D721Med (cell line): ENCODE data around the gene TCERG1L.

Source experiments
- DNase-seq: peaks from one replicate; pipeline ENCODE4 v3.0.0; 2011; ENCODE audit warnings: low spot score; ENCODE audit not compliant: insufficient read length
- FAIRE-seq: peaks from 2 replicates; lab custom pipeline; 2011; peaks lifted over from hg19 to GRCh38; lab: Jason Lieb, UNC
- TF ChIP-seq, protein P1 (sequence below): IDR thresholded peaks from 2 replicates; pipeline ENCODE4 v1.5.1; 2012; ENCODE audit warnings: mild to moderate bottlenecking, control low read depth; ENCODE audit not compliant: insufficient read depth; ENCODE audit errors: missing control alignments

Gene TCERG1L

DNA sequence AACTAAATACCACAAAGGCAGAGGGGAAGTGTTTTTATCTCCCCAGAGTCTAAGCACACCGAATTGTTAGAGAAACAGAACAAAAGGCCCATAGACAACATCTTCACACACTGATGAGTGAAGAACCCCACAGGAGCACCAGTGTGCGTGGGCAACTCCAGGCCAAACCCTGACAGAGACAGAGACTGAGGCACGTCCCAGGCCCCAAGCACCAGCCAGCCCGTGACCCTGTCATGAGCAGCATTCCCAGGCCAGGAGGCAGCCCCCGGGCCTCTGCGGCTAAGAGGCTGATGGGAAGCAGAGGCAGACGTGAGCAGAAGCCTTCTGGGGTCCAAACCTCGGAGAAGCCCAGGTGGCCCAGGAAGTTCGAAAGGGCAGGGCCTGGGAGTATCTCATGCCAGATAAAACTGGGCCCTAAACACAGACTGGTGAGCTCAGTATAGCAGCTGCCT is 184.4 kb downstream of the TCERG1L start:
- DNase-seq: no peak
- FAIRE-seq: no peak
- TF ChIP-seq, protein P1, sequence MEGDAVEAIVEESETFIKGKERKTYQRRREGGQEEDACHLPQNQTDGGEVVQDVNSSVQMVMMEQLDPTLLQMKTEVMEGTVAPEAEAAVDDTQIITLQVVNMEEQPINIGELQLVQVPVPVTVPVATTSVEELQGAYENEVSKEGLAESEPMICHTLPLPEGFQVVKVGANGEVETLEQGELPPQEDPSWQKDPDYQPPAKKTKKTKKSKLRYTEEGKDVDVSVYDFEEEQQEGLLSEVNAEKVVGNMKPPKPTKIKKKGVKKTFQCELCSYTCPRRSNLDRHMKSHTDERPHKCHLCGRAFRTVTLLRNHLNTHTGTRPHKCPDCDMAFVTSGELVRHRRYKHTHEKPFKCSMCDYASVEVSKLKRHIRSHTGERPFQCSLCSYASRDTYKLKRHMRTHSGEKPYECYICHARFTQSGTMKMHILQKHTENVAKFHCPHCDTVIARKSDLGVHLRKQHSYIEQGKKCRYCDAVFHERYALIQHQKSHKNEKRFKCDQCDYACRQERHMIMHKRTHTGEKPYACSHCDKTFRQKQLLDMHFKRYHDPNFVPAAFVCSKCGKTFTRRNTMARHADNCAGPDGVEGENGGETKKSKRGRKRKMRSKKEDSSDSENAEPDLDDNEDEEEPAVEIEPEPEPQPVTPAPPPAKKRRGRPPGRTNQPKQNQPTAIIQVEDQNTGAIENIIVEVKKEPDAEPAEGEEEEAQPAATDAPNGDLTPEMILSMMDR: no peak

DNA sequence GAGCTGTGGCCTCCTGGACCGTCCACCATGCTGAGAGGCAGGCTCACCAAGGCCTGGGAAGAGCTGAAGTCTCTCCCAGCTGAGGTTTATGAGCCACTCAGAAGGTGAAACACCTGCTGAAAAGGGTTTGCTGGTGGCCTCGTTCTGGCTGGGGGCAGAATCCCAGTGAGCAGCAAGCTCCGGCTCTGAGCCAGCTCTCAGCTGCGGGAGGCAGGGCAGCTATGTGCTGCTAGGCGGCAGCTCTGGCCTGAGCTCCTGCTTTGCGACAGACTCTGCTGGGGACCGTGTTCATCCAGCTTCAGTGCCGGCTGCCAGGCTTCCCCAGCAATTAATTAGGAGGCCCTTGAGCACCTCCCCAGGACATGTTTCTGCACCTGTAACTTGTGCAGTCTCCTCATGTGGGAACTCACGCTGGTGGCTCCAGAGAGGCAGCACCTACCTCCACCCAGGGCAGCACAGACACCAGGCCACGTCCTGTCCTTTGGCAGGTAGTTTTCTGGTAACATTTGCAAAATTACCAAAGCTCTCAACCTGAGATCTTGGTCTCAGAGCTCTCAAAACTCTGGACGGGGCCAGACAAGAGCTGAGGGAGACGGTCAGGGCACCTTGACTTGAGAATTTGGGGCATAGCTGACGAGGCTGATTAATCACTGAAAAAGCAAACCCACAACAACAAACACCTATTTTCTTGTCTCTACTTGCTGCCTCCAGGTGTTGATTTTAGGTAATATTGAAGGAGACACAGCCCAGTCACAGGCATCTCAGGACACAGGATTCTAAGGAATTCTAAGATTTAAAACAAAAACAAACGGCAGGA is 185.0 kb downstream of the TCERG1L start:
- FAIRE-seq: no peak
- TF ChIP-seq, protein P1: no peak

DNA sequence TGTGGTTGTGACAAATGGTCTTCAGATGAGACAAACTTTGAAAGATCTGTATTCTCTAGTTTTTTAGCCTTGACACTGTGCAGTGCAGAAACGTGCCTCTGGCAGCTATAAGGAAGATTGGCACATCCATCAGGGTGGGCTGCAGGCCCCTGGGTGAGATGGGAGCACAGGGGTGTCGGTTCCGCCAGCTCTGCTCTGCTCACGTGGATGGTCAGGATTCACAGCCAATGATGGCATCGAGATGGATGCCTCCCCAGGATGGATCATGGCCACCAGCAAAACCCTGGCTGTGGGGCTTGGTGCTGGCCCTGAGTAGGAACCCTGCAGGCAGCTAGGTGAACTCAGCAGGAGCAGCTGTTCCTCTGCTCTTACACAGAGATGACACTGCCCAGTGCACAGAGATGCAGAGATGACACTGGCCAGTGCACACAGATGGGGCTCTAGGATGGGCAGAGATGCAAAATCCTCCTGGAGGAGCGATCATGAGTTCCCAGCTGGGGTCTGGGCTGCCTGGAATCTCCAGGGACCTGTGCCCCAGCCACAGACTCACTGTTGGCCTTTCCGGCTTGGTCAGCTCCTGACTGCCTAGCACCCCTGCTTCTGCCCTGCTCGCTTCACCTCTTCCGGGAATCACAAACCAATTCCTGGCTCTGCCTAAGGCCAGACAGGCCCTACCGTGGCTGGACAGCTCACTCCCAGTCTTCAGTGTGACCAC is 185.9 kb downstream of the TCERG1L start:
- TF ChIP-seq, protein P1: no peak

More for the DNA sequence above, 185.0 kb downstream of the TCERG1L start:
- DNase-seq: no peak

DNA sequence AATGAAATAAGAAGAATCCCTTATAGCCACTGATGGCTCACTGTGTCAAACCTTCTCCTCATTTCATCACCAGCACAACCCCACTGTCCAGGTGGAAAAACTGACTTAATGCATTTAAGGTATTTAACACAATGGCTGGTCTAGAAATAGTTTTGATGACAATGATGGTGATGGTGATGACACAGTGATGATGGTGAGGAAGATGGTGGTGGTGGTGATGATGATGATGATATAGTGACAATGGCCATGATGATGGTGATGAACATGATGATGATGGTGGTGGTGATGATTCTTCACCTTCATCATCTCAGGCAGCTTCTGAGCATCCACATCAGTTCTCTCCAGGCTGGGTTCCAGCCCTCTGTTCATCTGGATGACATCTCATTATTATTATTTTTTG is 186.6 kb downstream of the TCERG1L start:
- TF ChIP-seq, protein P1: no peak
- DNase-seq: no peak
- no peak for FAIRE-seq

More for the DNA sequence above, 185.9 kb downstream of the TCERG1L start:
- DNase-seq (no peak), FAIRE-seq (no peak)

DNA sequence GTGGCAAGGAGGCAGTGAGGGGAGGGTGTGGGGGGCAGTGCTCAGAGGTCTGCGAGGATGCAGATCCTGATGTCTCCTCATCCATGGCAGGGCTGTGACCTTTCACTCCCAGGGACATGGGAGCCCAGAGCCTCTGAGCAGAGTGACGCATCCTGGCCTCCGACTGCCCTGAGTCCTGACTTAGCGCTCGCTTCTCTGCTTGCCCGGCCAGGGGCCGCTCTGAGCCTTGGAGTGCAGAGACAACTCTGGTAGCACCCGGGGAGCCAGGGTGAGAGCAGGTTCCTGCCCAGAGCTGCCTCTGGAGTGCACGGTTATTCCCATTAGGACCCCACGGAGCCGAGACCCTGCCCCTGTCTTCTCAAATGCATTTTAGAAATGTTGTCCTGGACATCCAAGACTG is 188.0 kb downstream of the TCERG1L start:
- DNase-seq: no peak
- TF ChIP-seq, protein P1: no peak
- FAIRE-seq: no peak

DNA sequence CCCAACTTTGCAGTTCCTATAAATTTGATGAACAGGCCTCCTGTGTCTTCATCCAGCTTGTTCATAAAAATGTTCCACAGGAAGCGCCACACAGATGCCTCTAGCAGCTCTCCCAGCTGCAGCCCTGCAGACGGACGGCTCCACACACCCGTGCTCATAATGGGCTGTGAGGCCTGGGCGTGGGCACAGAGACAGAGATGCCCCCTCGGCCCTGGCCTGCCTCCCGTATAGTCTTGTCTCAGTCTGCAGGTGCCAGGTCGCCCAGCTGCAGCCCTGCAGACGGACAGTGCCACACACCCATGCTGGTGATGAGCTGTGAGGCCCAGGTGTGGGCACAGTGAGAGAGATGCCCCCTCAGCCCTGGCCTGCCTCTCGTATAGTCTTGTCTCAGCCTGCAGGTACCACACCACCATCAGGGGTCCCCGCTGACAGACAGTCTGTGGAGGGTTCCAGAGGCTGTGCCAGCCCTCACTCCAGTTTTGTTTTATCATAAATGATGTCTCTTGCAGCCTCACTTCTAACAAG is 189.9 kb downstream of the TCERG1L start:
- TF ChIP-seq, protein P1: no peak
- FAIRE-seq (no peak), DNase-seq (no peak)
